SH-SY5Y (cell line): Measurements from ENCODE around the gene PTER.

ENCODE experiments used
- GATA2 ChIP-seq: IDR thresholded peaks from 2 replicates; pipeline ENCODE4 v1.6.1; 2011; ENCODE audit warnings: mild to moderate bottlenecking, low read depth, low read length
- GATA3 ChIP-seq: IDR thresholded peaks from 2 replicates; pipeline ENCODE4 v1.6.1; 2011; ENCODE audit warnings: low read depth, mild to moderate bottlenecking, low read length, moderate library complexity

DNA sequence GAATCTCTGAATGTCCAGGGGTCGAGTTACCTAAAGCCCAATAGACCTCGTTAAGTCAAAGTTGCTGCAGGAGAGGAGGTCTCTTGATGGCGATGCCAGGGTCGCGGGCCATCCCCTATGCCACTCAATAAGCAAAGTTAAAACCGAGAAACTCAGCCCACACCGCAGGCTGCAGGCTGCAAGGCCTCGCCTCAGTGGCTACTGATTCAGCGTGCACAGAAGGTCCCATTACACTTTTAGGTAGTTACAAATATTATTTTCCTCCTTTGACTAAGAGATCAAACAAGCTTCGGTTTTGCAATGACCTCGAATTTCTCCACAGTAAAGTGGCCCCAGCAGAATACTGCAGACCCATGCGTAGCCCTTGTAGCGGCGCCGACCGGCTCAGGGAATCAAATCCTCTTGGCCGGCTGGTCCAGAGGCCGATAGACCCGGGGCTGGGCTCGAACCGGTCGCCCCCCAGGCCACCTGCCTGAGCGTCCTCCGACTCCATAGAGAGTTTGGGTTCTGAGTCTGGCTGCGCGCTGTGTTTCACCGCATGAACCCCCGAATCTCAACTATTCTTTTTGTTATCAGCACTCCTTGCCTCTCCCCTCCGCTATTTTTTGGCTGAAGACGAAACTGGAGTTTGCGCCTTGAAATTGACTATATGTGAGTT lies 82.6 kb downstream of the PTER start:
- no peak for TF ChIP-seq GATA2
- TF ChIP-seq GATA3 = no peak
